ENCODE measurements around the gene DSTN.

Gene DSTN

DNA sequence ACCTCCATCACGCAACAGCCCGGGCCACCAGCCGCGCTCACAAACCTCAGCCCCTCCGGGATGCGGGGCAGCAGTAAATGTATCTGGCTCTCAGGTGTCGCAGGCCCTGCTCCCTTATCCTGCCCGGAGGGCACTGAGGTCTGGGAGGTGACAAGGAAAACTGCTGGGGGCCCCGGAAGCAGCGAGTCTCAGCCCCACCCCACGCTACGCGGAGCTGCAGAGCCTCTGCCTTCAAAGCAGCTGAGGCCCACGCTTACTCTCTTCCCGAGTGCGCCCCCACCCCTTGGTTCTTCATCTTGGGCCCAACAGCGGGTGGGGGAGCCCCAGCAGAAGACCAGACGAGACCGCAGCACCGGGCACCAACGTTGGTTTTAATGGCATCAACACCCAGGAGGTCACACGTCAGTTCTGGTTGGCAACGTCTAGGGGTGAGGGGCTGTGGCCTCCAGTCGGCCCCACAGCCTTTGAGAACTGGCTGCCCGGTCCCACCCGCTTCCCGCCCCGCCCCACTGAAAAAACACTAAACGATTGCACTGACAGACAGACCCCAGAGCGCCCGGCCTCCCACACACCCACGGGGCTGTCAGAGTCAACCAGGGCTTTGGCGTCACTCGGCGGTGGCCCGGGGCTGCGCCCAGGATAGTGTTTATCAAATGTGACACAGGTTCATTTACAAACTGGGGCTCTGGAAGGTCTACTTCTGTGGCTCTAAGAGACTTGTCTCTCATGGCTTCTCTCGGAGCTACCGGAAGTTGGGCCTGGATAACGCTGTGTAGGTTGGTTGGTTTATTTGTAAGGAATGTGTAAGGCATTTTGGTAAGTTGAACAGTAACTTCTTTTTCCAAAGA, 43.7 kb downstream of the DSTN start:
- no peak for DNase-seq

DNA sequence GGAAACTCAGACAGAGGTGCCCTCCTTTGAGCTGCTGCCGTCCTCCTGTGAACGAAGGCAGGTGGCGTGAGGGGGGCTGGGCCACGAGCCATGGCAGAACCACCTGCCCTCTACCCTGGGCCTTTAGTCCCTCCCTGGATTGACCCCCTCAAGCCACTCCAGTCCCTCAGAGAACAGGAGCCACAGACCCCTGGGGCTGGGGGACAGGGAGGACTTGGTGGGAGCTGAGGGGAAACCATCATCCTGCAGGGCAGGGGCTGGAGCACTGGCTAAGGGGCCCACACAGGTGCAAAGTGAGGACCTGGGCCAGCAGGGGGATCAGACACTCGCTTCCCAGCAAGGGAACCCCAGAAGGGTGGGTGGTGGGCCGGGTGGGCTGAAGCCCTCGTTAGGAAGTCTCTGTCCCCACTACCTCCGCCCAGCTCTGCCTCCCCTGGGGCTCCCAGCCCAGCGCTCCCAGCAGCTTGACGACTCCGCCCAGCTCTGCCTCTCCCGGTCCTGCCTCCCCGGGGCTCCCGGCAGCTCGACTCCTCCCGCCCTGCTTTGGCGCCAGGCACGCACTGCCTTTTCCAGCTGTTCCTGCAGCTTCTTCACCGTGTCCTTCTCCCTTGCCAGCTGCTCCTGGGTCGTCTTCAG, 44.4 kb downstream of the DSTN start:
- DNase-seq = peak; percentile 83

DNA sequence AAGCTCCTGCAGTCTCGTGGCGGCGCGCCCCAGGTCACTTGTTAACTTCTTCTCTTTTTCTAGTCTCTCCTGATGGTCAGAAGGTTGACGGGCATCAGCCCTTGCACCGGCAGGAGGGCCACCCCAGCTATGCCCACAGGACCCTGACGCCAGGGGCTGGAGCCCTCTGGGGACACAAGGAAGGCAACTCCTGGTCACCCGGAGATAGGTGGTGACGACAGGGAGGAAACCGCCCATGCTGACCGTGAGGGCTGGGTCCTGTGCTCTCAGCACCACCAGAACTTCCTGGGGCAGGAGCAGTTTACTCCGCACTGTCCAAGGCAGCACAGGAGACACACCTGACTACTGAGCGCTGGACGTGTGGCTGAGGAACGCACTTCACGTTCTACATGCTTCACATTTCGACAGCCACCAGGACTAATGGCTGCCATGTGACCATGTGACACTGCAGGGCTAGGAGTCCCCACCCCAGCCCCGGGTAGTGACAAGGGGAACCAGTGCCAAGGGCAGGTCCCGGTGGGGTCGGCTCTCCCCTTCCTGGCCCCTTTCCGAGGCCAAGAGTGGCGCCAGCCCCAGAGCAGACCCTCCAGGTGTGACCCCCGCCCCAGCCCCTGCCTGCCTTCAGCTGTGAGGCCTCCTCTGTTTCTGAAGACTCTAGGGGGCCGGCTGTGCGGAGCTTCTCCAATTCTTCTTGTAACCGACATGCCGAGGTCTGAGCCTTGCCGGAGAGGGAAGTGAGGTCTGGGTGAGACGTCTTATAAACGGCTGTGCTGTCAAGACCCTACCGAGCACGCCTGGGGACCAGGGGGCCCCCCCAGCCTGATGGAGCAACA, 45.2 kb downstream of the DSTN start:
- no peak for DNase-seq

DNA sequence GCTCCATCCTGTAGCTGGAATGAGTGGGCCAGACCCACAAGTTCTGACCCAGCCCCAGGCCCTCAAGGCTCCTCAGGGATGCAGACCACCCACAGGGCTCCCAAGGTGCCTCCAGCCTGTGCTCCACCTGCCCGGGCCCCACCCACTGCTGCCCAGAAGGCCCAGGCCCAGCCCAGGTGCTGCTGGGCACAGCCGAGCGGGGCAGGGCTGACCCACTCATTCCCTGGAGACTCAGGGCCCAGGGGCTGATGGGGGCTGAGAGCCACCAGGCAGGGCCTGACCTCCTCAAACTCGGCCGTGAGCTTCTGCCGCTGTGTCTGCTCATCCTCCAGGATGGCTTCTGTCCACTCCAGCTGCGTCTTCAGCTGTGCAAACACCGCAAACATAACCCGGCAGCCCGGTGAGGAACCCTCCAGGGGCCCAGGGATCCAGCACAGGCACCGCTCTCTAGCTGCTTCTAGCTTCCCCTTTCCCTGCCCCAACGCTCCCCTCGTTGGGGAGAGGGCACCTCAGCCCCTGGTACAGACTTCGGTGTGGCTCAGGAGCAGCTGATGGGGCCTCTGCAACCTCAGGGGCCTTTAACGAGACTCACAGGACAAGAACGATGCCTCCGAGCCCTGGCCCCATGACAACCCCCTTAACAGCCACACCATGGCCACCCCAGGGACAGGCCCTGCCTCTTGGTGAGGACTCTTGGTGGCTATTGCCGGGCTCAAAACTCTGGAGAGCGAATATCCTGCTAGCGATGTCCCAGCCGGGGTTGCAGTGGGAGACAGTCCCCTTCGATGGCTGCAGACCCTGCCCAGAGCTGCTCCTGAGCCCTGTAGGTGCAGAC, 46.0 kb downstream of the DSTN start:
- no peak for DNase-seq

DNA sequence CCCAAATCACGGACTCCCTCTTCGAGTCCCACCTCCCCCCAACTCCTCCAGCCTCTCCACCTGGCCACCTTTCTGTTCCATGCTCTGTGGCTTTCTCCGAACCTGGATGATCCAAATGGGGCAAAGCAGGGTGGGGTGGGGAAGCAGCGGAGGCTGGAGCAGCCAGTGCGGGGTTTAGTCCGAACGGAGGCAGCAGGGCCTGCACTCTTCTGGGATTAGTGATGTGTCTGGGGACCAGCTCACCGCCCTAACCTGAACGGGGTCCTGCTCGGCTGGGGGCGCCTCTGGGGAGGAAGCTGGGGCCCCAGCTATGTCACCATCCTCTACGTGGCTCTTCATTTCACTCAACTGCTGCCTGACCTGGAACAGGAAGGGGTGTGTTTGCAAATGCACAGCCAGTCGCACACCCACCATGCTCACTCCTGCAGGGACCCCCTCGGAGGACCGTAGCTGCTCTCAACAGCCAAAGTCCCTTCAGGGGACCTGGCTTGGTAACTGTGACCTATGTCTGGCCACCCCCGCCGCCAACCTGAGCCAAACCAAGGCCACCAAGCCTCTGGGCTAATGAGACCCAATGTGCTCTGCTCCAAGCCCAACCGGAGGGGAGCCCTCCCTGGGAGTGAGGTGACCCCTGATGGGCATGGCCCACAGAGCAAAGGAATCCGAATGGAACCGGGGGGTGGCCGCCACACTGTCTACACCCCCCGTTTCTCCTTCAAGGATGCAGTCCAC, 46.8 kb downstream of the DSTN start:
- DNase-seq = no peak

DNA sequence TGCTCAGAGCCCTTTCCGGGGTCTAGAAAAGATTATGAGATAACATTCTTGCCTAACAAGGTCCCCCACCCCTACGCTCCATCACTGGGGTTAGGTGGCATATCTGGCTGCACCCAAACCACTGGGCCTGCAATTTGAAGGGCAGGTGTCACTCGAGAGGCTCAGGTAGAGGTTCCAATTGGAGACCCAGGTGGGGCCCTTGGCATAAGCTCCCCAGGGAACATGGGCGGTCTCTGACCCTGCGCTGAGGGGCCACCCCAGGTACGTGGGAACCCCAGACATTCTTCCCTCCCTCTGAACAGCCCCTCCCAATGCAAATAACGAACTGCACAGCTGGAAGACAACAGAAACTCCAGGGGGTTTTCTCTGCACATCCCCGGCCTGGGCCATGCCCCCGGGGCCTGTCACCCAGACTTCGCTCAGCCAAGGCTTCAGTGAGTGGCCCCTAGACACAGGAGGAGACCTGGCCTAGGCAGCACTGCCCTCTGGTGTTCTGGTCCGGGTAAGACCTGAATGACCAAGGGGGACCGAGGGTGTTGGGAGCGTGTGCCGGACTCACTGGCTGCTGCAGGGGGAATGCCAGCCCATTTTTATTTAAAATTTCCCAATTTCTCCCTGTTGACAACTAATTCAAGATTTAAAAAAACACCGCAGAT, 47.5 kb downstream of the DSTN start:
- DNase-seq = peak; percentile 53

- DNase-seq = peak; percentile 60
Observed at GRCh38 chr20:17617868-17618672, 48.2 kb downstream of the DSTN start.

GRCh38 chr20:17618673-17619013, 48.8 kb downstream of the DSTN start:
- no peak for DNase-seq

DNA sequence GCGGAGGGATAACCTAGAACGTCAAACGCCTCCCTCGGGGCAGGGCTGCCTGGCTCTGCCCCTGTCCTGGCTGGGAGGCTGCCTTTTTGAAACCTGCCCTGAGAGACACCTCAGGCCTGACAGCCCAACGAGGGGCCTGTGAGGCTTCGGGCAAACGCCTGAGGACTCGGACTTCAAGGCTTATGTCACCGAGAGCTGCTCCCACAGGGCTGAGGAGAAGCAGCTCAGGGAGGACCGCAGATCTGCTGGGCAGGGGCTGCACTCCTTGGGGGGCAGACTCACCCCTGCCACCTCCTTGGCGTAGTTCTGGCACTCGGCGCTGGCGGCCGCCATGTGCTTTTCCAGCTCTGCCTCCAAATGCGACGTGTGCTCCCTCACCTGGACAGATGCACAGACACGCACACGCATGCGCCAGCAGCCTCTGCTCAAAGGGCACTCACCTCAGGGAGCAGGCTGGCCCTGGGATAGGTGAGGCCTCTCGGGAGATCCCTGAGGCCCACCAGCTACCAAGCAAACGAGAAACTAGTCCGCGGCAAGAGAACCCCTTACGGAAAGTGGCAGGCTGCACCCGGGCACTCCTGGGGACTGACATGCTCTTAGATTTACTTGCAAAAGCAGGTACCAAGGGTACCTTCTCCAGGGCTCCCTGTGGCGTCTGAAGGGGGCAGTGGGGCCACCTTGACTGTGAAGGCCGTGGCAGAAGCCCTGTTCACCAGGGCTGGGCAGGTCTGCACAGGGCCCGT, 49.6 kb downstream of the DSTN start:
- no peak for DNase-seq

DNA sequence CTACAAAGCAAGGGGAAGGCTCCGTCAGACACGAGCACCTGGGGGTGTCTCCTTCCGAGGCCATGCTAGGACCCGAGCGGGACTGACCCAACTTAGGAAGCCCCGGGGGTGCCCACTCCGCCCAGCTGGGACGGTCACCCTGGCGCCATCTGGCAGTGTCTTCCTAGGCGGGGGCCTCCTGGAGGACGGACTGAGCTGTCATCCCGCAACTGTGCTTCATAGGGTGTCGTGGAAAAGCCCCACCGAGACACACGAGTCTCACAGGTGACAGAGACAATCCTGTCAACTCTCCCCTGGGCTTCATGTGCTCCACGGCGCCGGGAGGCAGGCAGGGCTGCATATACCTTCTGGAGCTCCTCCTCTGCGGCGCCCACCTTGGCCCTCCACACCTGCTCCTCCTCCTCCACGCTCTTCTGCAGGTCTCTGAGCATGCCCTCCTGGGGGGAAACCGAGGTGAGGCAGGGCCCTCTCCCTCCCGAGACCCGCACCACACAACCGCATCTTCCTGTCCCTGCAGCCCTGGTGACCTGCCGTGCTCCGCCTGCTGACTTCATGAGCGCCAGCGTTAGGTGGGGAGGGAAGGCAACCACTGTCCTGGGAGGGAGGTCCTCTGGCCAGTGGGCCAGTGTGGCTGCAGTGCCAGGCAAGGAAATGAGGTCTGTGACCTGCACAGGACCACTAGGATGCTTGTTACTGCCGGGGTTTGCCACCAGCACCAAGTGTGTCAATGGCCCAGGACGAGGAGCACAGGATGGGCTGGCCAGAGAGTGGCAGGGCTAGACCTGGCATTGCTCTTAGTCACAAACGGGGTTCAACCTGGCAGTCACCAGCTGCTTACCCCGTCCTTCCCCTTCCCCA, 50.7 kb downstream of the DSTN start:
- no peak for DNase-seq

DNA sequence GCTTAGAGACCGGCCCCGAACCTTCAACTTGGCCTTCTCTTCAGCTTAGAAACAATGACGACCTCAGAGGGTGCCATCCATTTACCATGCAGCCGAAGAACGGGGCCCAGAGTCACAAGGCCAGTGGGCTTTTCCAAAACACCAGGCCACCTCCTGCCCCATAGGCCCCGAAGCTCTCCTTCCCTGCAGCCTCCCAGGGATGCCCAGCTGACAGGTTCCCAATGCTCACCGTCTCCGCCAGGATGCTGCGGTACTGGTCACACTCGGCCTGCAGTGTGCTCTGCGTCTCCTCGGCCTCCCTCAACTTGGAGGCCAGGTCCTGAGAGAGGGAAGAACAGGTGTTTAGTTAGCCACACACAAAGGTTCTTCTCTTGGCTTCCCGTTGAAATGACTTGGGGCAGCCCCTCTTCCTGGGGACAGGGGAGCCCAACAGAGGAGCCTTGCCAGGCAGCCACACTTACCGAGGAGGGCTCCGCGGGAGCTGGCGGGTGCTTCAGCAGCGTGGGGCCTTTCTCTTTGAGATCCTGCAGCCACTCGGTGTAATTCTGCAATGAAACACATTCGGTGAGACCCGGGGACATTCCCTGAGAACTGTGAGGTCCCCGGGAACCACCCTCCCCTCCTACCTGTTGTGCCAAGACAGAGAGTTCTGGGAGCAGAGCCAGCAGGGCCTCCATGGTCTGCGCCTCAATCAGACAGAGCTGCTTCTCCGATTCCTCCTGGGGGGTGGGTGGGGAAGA, 51.5 kb downstream of the DSTN start:
- no peak for DNase-seq

GRCh38 chr20:17622086-17622850, 52.4 kb downstream of the DSTN start:
- no peak for DNase-seq

GRCh38 chr20:17622851-17623508, 53.1 kb downstream of the DSTN start:
- no peak for DNase-seq

DNA sequence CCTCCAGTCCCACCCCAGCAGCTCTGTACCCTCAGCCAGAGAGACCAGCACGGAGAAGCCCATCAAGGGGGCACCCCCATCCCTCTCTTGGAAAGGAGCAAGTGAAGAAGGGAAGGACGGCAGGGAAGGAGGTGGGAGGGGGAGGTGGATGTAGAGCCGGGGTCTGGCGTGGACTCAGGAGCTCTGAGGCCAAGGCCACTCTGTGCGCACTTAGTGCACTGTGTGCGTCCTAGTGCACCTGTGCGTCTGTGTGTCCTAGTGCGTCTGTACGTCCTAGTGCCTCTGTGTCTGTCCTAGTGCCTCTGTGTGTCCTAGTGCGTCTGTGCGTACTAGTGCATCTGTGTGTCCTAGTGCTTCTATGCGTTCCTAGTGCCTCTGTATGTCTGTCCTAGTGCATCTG, 54.2 kb downstream of the DSTN start:
- DNase-seq = no peak

GRCh38 chr20:17624551-17625245, 54.8 kb downstream of the DSTN start:
- DNase-seq = no peak

All from NCI-H2171 (cell line).